Upper lobe of right lung (tissue), 1 donor: ENCODE data around the gene C1orf116. TPM values are rescaled to one million over a fixed set of nuclear protein-coding genes. Genes with fewer than 3 reads are reported as not detected.

Experiments used
- ATAC-seq: fragments of 200-7000 bp; cut with Tn5 transposase; one replicate; pipeline ENCODE4 v1.9.1; 2020; ENCODE audit warnings: mild to moderate bottlenecking, moderate library complexity
- DNase-seq: peaks from one replicate; pipeline ENCODE4 v3.0.0-alpha.2; 2020
- H3K27ac ChIP-seq: fragments of 200-600 bp; one replicate; pipeline ENCODE4 v1.8.0; 2022
- H3K27me3 ChIP-seq: fragments of 200-600 bp; one replicate; pipeline ENCODE4 v1.8.0; 2022; ENCODE audit warnings: mild to moderate bottlenecking
- H3K36me3 ChIP-seq: fragments of 200-600 bp; one replicate; pipeline ENCODE4 v1.8.0; 2022
- H3K4me1 ChIP-seq: fragments of 200-600 bp; one replicate; pipeline ENCODE4 v1.8.0; 2022
- H3K4me3 ChIP-seq: fragments of 200-600 bp; one replicate; pipeline ENCODE4 v1.8.0; 2022; ENCODE audit warnings: mild to moderate bottlenecking
- H3K9me3 ChIP-seq: fragments of 200-600 bp; one replicate; pipeline ENCODE4 v1.8.0; 2022
- intact Hi-C: fragments of 100-400 bp; cut with DNase I; formaldehyde crosslinking; loops from one replicate; pipeline ENCODE4 v1.11.0; 2022
- total RNA-seq: library from RNA; stranded (reverse); fragmentation: NEBNext Ultra II Directional; extraction: Animal tissue kit (Norgen Biotek cat#: 25700); gene quantifications from one replicate; pipeline ENCODE4 v1.2.1, GENCODE V29; 2021
- TF ChIP-seq, protein P1 (sequence below): fragments of 200-600 bp; IDR thresholded peaks from one replicate; pipeline ENCODE4 v1.8.0; 2022; ENCODE audit warnings: antibody characterized with exemption
- donor health status: DM: no; HTN: yes; CAD: no; lungs with severe emphysema.

C1orf116 gene
- total RNA-seq, 1 donor from 2014 or later = 128 TPM

DNA sequence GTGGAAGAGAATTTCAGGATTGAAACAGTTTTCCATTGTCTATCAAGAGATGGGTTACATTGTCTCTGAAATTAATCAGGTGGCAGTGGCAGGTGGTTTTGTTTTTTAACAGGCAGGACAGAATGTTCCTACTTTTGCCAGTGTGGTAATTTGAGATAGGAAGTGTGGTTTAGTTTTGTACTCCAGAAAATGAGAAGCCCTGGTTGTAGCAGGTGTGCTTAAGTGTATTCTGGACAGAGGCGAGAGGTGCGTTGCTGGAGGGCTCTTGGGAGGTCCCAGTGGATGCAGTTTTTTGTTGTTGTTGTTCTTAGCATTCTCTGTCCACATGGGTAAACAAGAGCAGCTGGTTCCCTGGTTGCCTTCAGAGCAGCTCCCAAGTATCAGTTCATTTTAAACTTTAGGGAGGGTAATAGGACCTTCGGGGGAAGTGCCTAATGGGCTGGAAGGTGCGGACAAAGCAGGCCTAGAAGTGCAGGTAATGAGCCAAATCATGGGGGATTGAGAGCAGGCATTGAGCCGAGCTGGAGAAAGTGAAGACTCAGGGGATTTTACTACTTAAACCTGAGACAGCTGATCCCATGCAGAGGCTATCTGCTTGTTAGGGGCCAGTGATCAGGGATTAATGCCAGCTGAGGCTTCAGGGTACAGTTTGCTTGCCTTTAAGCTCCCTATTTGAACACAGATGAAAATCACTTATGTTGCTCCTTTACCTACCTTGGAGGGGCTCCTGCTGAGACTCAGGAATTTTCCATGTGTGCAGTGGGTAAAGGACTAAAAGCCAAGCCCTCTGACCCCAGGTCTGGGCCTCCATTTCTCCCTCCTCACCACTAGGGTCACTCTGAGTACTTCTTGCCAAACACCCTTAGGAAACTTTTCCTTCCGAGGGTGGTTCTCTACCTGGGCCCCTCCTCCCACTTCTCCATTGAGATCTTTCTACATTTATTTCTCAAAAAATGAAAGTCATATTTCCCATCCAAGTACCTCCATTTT, 26.6 kb upstream of the C1orf116 start:
- ATAC-seq = peak; percentile 52

DNA sequence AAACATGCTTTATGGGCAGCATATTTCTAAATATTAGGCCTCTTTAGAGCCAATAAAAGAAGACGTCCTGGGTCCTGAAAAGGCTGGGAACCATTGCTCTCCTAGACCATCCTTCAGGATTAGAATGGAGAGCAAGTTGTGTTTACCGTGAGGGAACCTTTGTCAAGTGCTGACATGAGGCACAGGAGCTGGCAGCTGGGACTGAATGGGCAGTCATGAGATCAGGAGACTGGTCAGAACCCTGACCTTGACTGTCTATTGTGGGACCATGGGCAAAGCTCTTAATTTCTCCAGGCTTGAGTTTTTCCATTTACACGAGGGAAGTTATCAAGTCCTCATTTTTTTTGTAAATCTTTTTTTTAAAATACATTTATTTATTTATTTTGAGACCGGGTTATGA, 25.7 kb upstream of the C1orf116 start:
- intact Hi-C loops = no loop called here
- no peaks in the 10 kb centered on the region for H3K27me3 ChIP-seq
- TF ChIP-seq, protein P1, sequence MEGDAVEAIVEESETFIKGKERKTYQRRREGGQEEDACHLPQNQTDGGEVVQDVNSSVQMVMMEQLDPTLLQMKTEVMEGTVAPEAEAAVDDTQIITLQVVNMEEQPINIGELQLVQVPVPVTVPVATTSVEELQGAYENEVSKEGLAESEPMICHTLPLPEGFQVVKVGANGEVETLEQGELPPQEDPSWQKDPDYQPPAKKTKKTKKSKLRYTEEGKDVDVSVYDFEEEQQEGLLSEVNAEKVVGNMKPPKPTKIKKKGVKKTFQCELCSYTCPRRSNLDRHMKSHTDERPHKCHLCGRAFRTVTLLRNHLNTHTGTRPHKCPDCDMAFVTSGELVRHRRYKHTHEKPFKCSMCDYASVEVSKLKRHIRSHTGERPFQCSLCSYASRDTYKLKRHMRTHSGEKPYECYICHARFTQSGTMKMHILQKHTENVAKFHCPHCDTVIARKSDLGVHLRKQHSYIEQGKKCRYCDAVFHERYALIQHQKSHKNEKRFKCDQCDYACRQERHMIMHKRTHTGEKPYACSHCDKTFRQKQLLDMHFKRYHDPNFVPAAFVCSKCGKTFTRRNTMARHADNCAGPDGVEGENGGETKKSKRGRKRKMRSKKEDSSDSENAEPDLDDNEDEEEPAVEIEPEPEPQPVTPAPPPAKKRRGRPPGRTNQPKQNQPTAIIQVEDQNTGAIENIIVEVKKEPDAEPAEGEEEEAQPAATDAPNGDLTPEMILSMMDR = no peak

More for the DNA sequence above, 26.6 kb upstream of the C1orf116 start:
- peaks cover 25% of the 10 kb centered on the region for H3K36me3 ChIP-seq
- peak overlapping the region; percentile 7 for H3K27ac ChIP-seq
- H3K27me3 ChIP-seq = no peaks in the 10 kb centered on the region
- no peak overlapping the region for H3K4me3 ChIP-seq
- intact Hi-C loops = no loop called here
- no peak for DNase-seq
- no peaks in the 10 kb centered on the region for H3K9me3 ChIP-seq
- TF ChIP-seq, protein P1 = no peak
- no peaks in the 10 kb centered on the region for H3K4me1 ChIP-seq

DNA sequence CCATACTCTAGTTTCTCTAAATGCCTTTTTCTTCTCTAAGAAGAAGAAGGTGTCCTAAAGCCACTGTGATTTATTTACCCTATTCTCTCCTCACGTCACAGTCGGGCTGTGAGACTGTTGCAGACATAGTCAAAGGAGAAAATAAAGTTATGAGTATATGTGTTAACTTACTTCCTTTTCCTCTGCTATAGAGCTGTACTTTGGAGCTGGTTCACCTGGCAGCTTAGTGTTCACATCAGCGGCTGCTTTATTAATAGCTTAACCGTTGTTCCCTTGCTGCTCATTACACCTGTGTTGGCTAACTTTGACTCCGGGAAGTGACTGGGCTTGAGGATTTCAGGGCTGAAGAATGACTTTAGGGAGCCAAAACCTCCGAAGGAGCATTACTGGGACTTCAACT, 24.1 kb upstream of the C1orf116 start:
- H3K27ac ChIP-seq = peak overlapping the region; percentile 61
- no peak for ATAC-seq
- H3K36me3 ChIP-seq = peaks cover 6% of the 10 kb centered on the region
- no peak overlapping the region for H3K4me3 ChIP-seq
- H3K27me3 ChIP-seq = no peaks in the 10 kb centered on the region
- H3K9me3 ChIP-seq = no peaks in the 10 kb centered on the region
- DNase-seq = no peak
- intact Hi-C loops = no loop called here
- peaks cover 7% of the 10 kb centered on the region for H3K4me1 ChIP-seq
- TF ChIP-seq, protein P1 = no peak

More for the DNA sequence above, 25.7 kb upstream of the C1orf116 start:
- Histone ChIP-seq H3K4me3 (no peak overlapping the region), H3K4me1 (no peaks in the 10 kb centered on the region), H3K36me3 (peaks cover 22% of the 10 kb centered on the region), H3K27ac (peak overlapping the region; percentile 7), H3K9me3 (no peaks in the 10 kb centered on the region)
- ATAC-seq (no peak), DNase-seq (no peak)

DNA sequence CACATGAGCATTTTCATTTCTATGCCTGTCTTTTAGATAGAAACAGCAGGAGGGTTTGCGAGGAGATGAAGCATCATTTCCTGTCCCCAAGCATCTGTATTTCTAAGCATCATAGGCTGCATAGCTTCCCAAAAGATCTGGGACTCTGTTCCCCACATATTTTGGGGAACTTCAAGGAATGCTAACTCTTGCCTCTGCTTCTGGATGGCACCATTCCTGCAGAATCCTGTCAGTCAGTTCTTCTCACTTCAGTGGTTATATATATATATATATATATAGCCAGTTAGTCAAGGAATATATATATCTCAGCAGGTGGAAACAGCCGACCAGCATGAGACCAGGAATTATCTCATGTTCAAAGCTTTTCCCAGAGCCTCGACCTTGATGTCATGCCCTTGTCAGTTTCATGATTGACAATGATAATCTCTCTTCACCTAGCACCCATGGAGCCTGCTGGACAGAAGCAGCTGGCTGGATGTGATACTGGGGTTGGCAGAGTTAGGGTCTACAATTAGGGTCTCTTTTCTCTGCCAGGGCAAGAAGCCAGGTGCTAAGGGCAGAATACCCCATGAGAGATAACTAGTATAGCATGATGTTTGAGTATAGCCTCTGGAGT, 22.9 kb upstream of the C1orf116 start:
- intact Hi-C loops = no loop called here

DNA sequence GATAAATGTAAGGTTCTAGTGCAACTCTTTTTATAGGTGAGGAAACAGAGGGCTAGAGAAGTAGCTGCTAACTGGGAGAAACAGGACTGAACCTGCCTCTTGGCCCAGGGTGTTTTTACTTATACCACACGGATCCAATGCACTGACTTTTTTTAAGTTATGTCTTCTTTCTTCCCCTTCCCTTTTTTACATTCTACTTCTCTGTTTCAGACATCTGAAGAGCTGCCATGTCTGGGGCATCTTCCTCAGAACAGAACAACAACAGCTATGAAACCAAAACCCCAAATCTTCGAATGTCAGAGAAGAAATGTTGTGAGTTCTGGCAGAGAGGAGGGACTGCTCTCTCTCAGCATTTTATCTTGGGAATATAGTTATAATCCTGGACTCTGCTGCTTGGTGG, 21.9 kb upstream of the C1orf116 start:
- TF ChIP-seq, protein P1 = no peak
- Histone ChIP-seq H3K4me1 (peaks cover 11% of the 10 kb centered on the region), H3K27me3 (no peaks in the 10 kb centered on the region), H3K27ac (peak overlapping the region; percentile 90), H3K9me3 (no peaks in the 10 kb centered on the region), H3K36me3 (peaks cover under 1% of the 10 kb centered on the region), H3K4me3 (peak overlapping the region; percentile 71)
- intact Hi-C loops = no loop called here
- no peak for ATAC-seq
- no peak for DNase-seq

More for the DNA sequence above, 22.9 kb upstream of the C1orf116 start:
- no peak for ATAC-seq
- Histone ChIP-seq H3K9me3 (no peaks in the 10 kb centered on the region), H3K27ac (no peak overlapping the region), H3K4me1 (peaks cover 7% of the 10 kb centered on the region), H3K36me3 (peaks cover 4% of the 10 kb centered on the region), H3K27me3 (no peaks in the 10 kb centered on the region), H3K4me3 (peak overlapping the region; percentile 71)
- DNase-seq = no peak
- TF ChIP-seq, protein P1 = no peak
